Duodenal mucosa (tissue), 2 donors: ENCODE data around the gene ADAMTS10.
A peak's percentile ranks its signal among the peaks of the same experiment; 100 is the strongest.

Experiments
- H3K27ac ChIP-seq: one replicate; pipeline ENCODE4 v1.7.0; 2013; ENCODE audit warnings: low read depth, low read length
- H3K27me3 ChIP-seq, 2 donors: one replicate each; pipeline ENCODE4 v1.7.0; 2013; ENCODE audit warnings: low read length in 2 of 2, control low read depth in 1 of 2; ENCODE audit not compliant: insufficient read depth in 2 of 2, control insufficient read depth in 1 of 2
- H3K36me3 ChIP-seq, 2 donors: one replicate each; pipeline ENCODE4 v1.7.0; 2013; ENCODE audit warnings: low read length in 2 of 2, control low read depth in 1 of 2; ENCODE audit not compliant: insufficient read depth in 2 of 2, control insufficient read depth in 1 of 2
- H3K4me1 ChIP-seq, 2 donors: one replicate each; pipeline ENCODE4 v1.7.0; 2013; ENCODE audit warnings: low read length in 2 of 2, control low read depth in 1 of 2; ENCODE audit not compliant: insufficient read depth in 2 of 2, control insufficient read depth in 1 of 2
- H3K4me3 ChIP-seq, 2 donors: one replicate each; pipeline ENCODE4 v1.7.0; 2013; ENCODE audit warnings: low read length in 2 of 2, low read depth in 1 of 2
- H3K9ac ChIP-seq, 2 donors: one replicate each; pipeline ENCODE4 v1.7.0; 2013; ENCODE audit warnings: low read length in 2 of 2, low read depth in 1 of 2
- H3K9me3 ChIP-seq, 2 donors: one replicate each; pipeline ENCODE4 v1.7.0; 2013; ENCODE audit warnings: low read length in 2 of 2, control low read depth in 1 of 2; ENCODE audit not compliant: control insufficient read depth in 1 of 2

ADAMTS10 gene

GRCh38 chr19:8610041-8610935, at the start of gene ADAMTS10:
Gene ADAMTS10, minus strand, starts transcription at chr19:8610715. Its CDS starts 5,005 bp downstream, at chr19:8605710.
- H3K27me3 ChIP-seq: peaks cover 17 to 19% of the 10 kb centered on the region in 2 donors
- H3K9me3 ChIP-seq: no peaks in the 10 kb centered on the region
- H3K9ac ChIP-seq: peak within 1 kb of the TSS; percentile 27 to 72
- H3K4me1 ChIP-seq: peaks cover 7 to 16% of the 10 kb centered on the region in 2 donors
- no peaks in the 10 kb centered on the region for H3K36me3 ChIP-seq
- no peak within 1 kb of the TSS for H3K27ac ChIP-seq
- H3K4me3 ChIP-seq: peak within 1 kb of the TSS; percentile 57 to 86

- Histone ChIP-seq H3K4me1 (no peaks in the 10 kb centered on the region), H3K9me3 (no peaks in the 10 kb centered on the region), H3K27ac (no peak overlapping the region), H3K4me3 (no peak overlapping the region), H3K27me3 (peaks cover 0 to 3% of the 10 kb centered on the region in 2 donors), H3K36me3 (no peaks in the 10 kb centered on the region), H3K9ac (no peak overlapping the region)
Observed at GRCh38 chr19:8659905-8660304, 49.4 kb upstream of the ADAMTS10 start.

GRCh38 chr19:8657869-8658268, 47.4 kb upstream of the ADAMTS10 start:
- Histone ChIP-seq H3K36me3 (no peaks in the 10 kb centered on the region), H3K4me3 (no peak overlapping the region), H3K4me1 (no peaks in the 10 kb centered on the region), H3K27ac (no peak overlapping the region), H3K27me3 (peaks cover 0 to 3% of the 10 kb centered on the region in 2 donors), H3K9ac (no peak overlapping the region), H3K9me3 (no peaks in the 10 kb centered on the region)

- Histone ChIP-seq H3K27ac (no peak overlapping the region), H3K9me3 (no peaks in the 10 kb centered on the region), H3K4me1 (no peaks in the 10 kb centered on the region), H3K36me3 (no peaks in the 10 kb centered on the region), H3K4me3 (no peak overlapping the region), H3K27me3 (peaks cover 0 to 3% of the 10 kb centered on the region in 2 donors), H3K9ac (no peak overlapping the region)
Observed at GRCh38 chr19:8655340-8655709, 44.8 kb upstream of the ADAMTS10 start.

- Histone ChIP-seq H3K4me3 (peak overlapping the region; percentile 5 to 48), H3K4me1 (no peaks in the 10 kb centered on the region), H3K9ac (peak overlapping the region in 1 of 2 donors; percentile 4)
Observed at GRCh38 chr19:8654591-8655339, 44.2 kb upstream of the ADAMTS10 start.

GRCh38 chr19:8648240-8648639, 37.7 kb upstream of the ADAMTS10 start:
- Histone ChIP-seq H3K9me3 (no peaks in the 10 kb centered on the region), H3K27me3 (no peaks in the 10 kb centered on the region), H3K36me3 (no peaks in the 10 kb centered on the region), H3K4me1 (no peaks in the 10 kb centered on the region), H3K27ac (no peak overlapping the region), H3K9ac (no peak overlapping the region), H3K4me3 (no peak overlapping the region)

More at GRCh38 chr19:8654591-8655339, 44.2 kb upstream of the ADAMTS10 start:
- H3K27ac ChIP-seq: no peak overlapping the region
- no peaks in the 10 kb centered on the region for H3K36me3 ChIP-seq
- peaks cover 0 to 3% of the 10 kb centered on the region in 2 donors for H3K27me3 ChIP-seq
- H3K9me3 ChIP-seq: no peaks in the 10 kb centered on the region

- H3K27ac ChIP-seq: no peak overlapping the region
- peaks cover 7 to 16% of the 10 kb centered on the region in 2 donors for H3K4me1 ChIP-seq
- H3K4me3 ChIP-seq: no peak overlapping the region
- H3K27me3 ChIP-seq: no peaks in the 10 kb centered on the region
- no peak overlapping the region for H3K9ac ChIP-seq
- H3K36me3 ChIP-seq: no peaks in the 10 kb centered on the region
- peaks cover 4 to 6% of the 10 kb centered on the region in 2 donors for H3K9me3 ChIP-seq
Observed at GRCh38 chr19:8643860-8644653, 33.5 kb upstream of the ADAMTS10 start.

GRCh38 chr19:8642561-8642960, 32.0 kb upstream of the ADAMTS10 start:
- no peak overlapping the region for H3K27ac ChIP-seq
- H3K9ac ChIP-seq: no peak overlapping the region
- H3K27me3 ChIP-seq: no peaks in the 10 kb centered on the region
- no peaks in the 10 kb centered on the region for H3K36me3 ChIP-seq
- H3K4me3 ChIP-seq: no peak overlapping the region
- peaks cover 13 to 16% of the 10 kb centered on the region in 2 donors for H3K4me1 ChIP-seq
- peaks cover 4 to 6% of the 10 kb centered on the region in 2 donors for H3K9me3 ChIP-seq

- Histone ChIP-seq H3K27me3 (no peaks in the 10 kb centered on the region), H3K36me3 (no peaks in the 10 kb centered on the region), H3K27ac (no peak overlapping the region), H3K9ac (no peak overlapping the region), H3K4me3 (no peak overlapping the region), H3K4me1 (peaks cover 13 to 16% of the 10 kb centered on the region in 2 donors), H3K9me3 (peaks cover 4 to 6% of the 10 kb centered on the region in 2 donors)
Observed at GRCh38 chr19:8641908-8642547, 31.5 kb upstream of the ADAMTS10 start.
